ENCODE measurements around the gene OR5L2.

OR5L2 gene

DNA sequence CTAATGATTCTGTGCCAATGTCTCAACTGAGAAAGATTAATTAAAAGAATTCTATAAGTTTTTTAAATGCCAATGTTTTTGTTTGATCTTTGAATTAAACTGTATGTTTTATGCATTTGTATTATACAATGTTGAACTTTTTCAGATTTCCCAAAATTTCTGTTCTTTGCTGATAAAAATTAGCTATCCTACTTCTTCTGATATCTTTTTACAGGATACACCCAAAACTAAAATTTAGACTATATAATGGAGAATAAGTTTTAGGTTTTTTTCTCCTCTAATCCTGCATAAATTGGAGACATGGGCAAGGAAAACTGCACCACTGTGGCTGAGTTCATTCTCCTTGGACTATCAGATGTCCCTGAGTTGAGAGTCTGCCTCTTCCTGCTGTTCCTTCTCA, at the start of gene OR5L2:
OR5L2 (plus strand) TSS at position 301 of the 400 bp plus-strand sequence; CDS start at position 301, 0 bp downstream.
- no peak for DNase-seq (ENCODE audit: low spot score)
- H3K27ac ChIP-seq: no peak within 1 kb of the TSS
- no peak within 1 kb of the TSS for H3K4me3 ChIP-seq
- TF ChIP-seq, protein P1, sequence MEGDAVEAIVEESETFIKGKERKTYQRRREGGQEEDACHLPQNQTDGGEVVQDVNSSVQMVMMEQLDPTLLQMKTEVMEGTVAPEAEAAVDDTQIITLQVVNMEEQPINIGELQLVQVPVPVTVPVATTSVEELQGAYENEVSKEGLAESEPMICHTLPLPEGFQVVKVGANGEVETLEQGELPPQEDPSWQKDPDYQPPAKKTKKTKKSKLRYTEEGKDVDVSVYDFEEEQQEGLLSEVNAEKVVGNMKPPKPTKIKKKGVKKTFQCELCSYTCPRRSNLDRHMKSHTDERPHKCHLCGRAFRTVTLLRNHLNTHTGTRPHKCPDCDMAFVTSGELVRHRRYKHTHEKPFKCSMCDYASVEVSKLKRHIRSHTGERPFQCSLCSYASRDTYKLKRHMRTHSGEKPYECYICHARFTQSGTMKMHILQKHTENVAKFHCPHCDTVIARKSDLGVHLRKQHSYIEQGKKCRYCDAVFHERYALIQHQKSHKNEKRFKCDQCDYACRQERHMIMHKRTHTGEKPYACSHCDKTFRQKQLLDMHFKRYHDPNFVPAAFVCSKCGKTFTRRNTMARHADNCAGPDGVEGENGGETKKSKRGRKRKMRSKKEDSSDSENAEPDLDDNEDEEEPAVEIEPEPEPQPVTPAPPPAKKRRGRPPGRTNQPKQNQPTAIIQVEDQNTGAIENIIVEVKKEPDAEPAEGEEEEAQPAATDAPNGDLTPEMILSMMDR (IDR thresholded peaks at IDR 0.05): no peak

DNA sequence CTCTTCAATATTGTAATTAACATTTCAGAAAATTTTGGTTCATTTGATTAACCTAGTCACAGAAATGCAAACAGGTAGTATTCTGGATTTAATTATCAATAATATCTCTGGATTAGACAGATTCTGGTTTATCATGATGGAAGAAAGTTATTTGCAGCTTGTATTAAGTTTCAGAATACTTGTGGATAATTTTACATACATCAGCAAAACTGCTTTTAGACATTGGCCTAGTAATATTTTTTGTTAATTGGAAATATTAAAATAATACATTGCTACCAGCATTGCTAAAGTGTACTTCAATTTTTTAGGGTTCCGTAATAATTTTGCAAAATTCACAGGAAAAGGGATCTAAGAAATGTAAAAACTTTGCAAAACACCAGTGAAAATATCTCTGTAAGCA, 35.4 kb upstream of the OR5L2 start:
- H3K4me3 ChIP-seq: no peak overlapping the region
- TF ChIP-seq, protein P1 (IDR thresholded peaks at IDR 0.05): no peak
- H3K27ac ChIP-seq: no peak overlapping the region
- DNase-seq (ENCODE audit: low spot score): no peak

DNA sequence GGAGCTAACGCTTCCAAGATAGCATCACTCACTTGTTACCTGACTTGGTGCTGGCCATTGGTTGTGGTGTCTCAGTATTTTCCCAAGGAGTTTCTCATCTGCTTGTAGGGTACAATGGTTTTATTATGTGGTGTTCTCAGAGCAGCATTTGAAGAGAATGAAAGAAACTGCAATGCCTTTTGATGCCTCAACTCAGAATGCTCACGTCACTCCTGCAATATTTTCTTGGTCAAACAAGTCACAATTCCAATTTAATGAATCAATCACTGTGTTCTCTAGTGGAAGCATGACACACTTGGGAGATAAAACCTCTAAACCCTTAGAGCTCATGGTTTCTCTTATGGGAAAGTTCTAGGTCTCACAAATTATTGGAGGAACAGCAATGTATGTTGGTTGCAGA, 33.7 kb upstream of the OR5L2 start:
- Histone ChIP-seq H3K4me3 (no peak overlapping the region), H3K27ac (no peak overlapping the region)
- TF ChIP-seq, protein P1 (IDR thresholded peaks at IDR 0.05): no peak
- DNase-seq (ENCODE audit: low spot score): no peak

DNA sequence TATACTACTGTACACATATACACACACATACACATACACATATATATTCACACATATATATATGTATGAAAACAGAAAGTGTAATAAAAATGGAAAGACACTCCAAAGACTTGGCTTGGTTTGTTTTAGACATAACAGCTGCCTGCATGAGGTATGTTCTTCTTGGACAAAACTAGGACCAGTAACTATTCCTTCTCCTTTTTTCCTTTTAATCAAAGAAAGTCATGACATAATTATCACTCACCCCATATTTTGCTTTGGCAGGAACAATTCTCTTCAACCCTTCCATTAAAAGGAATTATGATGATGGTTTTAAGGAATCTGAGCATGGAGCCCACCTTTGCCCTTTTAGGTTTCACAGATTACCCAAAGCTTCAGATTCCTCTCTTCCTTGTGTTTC, 31.8 kb upstream of the OR5L2 start, which contains the start of gene OR5D14:
OR5D14 (plus strand) TSS at position 301 of the 400 bp plus-strand sequence; CDS start at position 301, 0 bp downstream.
- Histone ChIP-seq H3K4me3 (no peak within 1 kb of the TSS), H3K27ac (no peak within 1 kb of the TSS)
- DNase-seq (ENCODE audit: low spot score): no peak
- TF ChIP-seq, protein P1 (IDR thresholded peaks at IDR 0.05): no peak

DNA sequence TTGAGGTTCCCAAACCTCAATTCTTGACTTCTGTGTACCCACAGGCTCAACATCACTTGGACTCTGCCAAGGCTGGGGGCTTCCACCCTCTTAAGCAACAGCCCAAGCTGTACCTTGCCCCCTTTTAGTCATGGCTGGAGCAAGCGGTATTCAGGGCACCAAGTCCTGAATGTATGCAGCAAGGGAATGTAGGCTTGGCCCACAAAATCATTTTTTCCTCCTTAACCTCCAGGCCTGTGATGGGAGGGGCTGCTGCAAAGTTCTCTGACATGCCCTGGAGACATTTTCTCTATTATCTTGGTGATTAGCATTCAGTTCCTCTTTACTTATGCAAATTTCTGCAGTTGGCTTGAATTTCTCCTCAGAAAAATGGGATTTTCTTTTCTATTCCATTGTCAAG, 20.8 kb upstream of the OR5L2 start:
- H3K27ac ChIP-seq: no peak overlapping the region
- TF ChIP-seq, protein P1 (IDR thresholded peaks at IDR 0.05): no peak
- DNase-seq (ENCODE audit: low spot score): no peak

DNA sequence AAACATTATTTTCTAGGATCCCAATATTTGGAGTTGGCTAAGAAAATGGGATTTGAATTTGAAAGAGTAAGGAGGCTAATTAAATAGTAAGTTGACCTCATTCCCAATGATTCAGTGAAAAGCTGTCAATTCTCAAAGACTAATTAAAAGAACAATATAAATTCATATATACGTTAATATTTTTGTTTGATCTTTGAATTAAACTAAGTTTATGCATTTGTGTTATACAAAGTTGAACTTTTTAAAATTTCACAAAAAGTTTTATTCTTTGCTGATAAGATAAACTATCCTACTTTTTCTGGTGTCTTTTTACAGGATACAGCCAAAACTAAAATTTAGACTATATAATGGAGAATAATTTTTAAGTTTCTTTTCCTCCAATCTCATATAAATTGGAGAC, 16.0 kb upstream of the OR5L2 start, which contains the start of gene OR5L1:
OR5L1 (plus strand) TSS at position 301 of the 400 bp plus-strand sequence. CDS start 100 bp downstream, outside the sequence.
- H3K27ac ChIP-seq: no peak within 1 kb of the TSS
- H3K4me3 ChIP-seq: no peak within 1 kb of the TSS
- TF ChIP-seq, protein P1 (IDR thresholded peaks at IDR 0.05): no peak
- no peak for DNase-seq (ENCODE audit: low spot score)

More for the DNA sequence above, 20.8 kb upstream of the OR5L2 start:
- H3K4me3 ChIP-seq: no peak overlapping the region

DNA sequence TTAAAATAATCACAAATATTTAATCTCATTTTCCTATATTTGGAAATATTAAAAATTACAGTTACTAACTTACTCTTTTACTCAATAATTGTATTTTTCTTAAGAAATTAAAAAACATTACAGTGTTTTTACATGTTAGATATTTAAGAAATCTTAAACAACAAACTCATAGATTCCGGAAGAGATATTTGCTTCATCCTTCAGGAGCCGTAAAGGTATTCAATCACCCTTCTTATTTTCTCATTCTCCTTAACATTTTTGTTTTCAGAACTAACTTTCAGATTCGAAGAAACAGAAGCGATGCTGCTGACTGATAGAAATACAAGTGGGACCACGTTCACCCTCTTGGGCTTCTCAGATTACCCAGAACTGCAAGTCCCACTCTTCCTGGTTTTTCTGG, 7.7 kb upstream of the OR5L2 start, which contains the start of gene OR5D18:
OR5D18 (plus strand) TSS at position 301 of the 400 bp plus-strand sequence; CDS start at position 301, 0 bp downstream.
- H3K27ac ChIP-seq: no peak within 1 kb of the TSS
- no peak for DNase-seq (ENCODE audit: low spot score)
- TF ChIP-seq, protein P1 (IDR thresholded peaks at IDR 0.05): no peak
- no peak within 1 kb of the TSS for H3K4me3 ChIP-seq

Data from coronary artery (tissue), 2 donors.